ENCODE measurements around the gene AQP6. TPM values are rescaled to one million over a fixed set of nuclear protein-coding genes. Genes with fewer than 3 reads are reported as not detected.

AQP6 gene
- total and polyA plus RNA-seq, 10 of the 15 experiments (the other 5 are each of a cell fraction or from before 2014, with no cell fraction given), result not detected

DNA sequence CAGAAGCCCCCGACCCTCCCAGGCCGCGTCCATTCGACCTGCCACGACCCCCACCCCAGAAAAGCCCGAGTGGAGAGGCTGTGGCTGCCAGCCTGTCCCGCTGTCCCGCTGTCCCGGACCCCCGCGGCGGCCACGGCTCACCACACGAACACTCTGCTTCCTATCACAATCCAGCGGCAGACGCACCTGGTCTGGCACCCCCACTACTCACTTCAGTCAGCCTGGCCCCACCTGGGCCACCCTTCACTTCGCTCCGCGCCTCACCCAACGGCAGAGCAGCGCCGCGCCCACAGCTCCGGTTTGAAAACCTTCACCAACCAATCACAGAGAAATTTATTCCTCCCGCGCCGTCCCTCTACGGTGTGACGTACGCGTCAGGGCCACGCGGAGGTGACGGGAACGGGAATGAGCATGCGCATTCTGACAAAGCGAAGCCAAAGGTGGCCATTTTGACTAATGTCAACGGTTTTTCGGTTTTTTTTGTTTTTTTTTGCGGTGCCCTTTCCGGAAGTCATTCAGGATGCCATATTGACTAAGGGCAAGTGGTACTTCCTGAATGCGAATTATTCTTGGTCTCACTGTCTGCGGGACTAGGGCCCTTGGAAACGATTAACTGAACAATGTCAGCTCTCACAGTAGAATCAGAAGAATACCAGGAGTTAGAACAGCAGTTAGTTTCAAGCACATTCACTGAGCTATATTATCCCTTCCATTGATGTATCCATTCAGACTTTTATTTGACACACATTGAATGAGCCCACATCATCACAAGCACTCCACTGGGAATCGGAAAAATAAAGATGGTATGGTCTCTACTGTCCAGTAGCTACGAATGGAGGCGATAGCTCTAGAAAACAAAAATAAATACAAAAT is 52.7 kb downstream of the AQP6 start, which contains the start of gene RACGAP1 (continued):
- TF ChIP-seq PRDM15 (CRISPR knock-in tag; IDR thresholded peaks at IDR 0.05) (no peak), ATF7 (IDR thresholded peaks at IDR 0.05; ENCODE audit: low read depth) (peak; percentile 86), RAD51 (IDR thresholded peaks at IDR 0.05) (peak; percentile 77), TBL1XR1 (IDR thresholded peaks at IDR 0.05; ENCODE audit: low read depth, low read length) (no peak), CREM (IDR thresholded peaks at IDR 0.05; ENCODE audit: low read depth) (peak; percentile 96), CEBPB (IDR thresholded peaks at IDR 0.05; ENCODE audit: borderline replicate concordance in 1 of 2, low read depth in 2 of 2, low read length in 2 of 2) (no peak), E4F1 (IDR thresholded peaks at IDR 0.05; ENCODE audit: borderline replicate concordance, partially characterized antibody) (peak; percentile 85), POLR2AphosphoS2 (IDR thresholded peaks at IDR 0.05; ENCODE audit: low read depth, low read length) (0 out of 2 replicates have a peak, but pooled peaks have one; percentile 25), ETV6 (conservative IDR thresholded peaks at IDR 0.05 in 1 of 2, IDR thresholded peaks at IDR 0.05 in 1 of 2; ENCODE audit: borderline replicate concordance in 1 of 2, low read depth in 1 of 2) (no peak), STAT3 (IDR thresholded peaks at IDR 0.05; ENCODE audit: low read depth, low read length) (0 out of 2 replicates have a peak, but pooled peaks have one; percentile 15), MTA3 (IDR thresholded peaks at IDR 0.05; ENCODE audit: borderline replicate concordance, low read length) (no peak)
- TF ChIP-seq, protein P1, sequence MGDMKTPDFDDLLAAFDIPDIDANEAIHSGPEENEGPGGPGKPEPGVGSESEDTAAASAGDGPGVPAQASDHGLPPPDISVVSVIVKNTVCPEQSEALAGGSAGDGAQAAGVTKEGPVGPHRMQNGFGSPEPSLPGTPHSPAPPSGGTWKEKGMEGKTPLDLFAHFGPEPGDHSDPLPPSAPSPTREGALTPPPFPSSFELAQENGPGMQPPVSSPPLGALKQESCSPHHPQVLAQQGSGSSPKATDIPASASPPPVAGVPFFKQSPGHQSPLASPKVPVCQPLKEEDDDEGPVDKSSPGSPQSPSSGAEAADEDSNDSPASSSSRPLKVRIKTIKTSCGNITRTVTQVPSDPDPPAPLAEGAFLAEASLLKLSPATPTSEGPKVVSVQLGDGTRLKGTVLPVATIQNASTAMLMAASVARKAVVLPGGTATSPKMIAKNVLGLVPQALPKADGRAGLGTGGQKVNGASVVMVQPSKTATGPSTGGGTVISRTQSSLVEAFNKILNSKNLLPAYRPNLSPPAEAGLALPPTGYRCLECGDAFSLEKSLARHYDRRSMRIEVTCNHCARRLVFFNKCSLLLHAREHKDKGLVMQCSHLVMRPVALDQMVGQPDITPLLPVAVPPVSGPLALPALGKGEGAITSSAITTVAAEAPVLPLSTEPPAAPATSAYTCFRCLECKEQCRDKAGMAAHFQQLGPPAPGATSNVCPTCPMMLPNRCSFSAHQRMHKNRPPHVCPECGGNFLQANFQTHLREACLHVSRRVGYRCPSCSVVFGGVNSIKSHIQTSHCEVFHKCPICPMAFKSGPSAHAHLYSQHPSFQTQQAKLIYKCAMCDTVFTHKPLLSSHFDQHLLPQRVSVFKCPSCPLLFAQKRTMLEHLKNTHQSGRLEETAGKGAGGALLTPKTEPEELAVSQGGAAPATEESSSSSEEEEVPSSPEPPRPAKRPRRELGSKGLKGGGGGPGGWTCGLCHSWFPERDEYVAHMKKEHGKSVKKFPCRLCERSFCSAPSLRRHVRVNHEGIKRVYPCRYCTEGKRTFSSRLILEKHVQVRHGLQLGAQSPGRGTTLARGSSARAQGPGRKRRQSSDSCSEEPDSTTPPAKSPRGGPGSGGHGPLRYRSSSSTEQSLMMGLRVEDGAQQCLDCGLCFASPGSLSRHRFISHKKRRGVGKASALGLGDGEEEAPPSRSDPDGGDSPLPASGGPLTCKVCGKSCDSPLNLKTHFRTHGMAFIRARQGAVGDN (IDR thresholded peaks at IDR 0.05), result no peak
- TF ChIP-seq, protein P2, sequence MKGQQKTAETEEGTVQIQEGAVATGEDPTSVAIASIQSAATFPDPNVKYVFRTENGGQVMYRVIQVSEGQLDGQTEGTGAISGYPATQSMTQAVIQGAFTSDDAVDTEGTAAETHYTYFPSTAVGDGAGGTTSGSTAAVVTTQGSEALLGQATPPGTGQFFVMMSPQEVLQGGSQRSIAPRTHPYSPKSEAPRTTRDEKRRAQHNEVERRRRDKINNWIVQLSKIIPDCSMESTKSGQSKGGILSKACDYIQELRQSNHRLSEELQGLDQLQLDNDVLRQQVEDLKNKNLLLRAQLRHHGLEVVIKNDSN (IDR thresholded peaks at IDR 0.05; ENCODE audit: borderline replicate concordance, extremely low read length, insufficient read depth, low read depth, low read length), result peak; percentile 71
